Kidney (tissue), 14 donors: ENCODE data around the gene SOCS7. TPM values are rescaled to one million over a fixed set of nuclear protein-coding genes. Genes with fewer than 3 reads are reported as not detected.

Experiments
- DNase-seq, 5 donors: peaks; one replicate each; pipeline ENCODE4 v3.0.0-alpha.2; 2013 to 2020
- FAIRE-seq: peaks from 2 replicates; lab custom pipeline; 2012; peaks lifted over from hg19 to GRCh38; lab: Jason Lieb, UNC
- H3K27ac ChIP-seq, 2 donors: one replicate each; pipeline ENCODE4 v1.7.0; 2013; ENCODE audit warnings: low read depth in 2 of 2, low read length in 2 of 2, inconsistent platforms in 1 of 2
- H3K27me3 ChIP-seq: one replicate; pipeline ENCODE4 v1.7.1; 2013; ENCODE audit warnings: low read length, inconsistent platforms; ENCODE audit not compliant: control insufficient read depth, insufficient read depth
- H3K36me3 ChIP-seq, 3 donors: one replicate each; pipeline versions ENCODE4 v1.7.0 to v1.7.1; 2013; ENCODE audit warnings: low read length in 3 of 3, control low read depth in 1 of 3, inconsistent platforms in 1 of 3; ENCODE audit not compliant: insufficient read depth in 3 of 3, control insufficient read depth in 2 of 3
- H3K4me1 ChIP-seq, 3 donors: one replicate each; pipeline versions ENCODE4 v1.7.0 to v1.7.1; 2013; ENCODE audit warnings: low read length in 3 of 3, inconsistent platforms in 1 of 3, low read depth in 1 of 3; ENCODE audit not compliant: control insufficient read depth in 2 of 3, insufficient read depth in 2 of 3
- H3K4me3 ChIP-seq, 3 donors: one replicate each; pipeline versions ENCODE4 v1.7.0 to v1.8.1; 2013; ENCODE audit warnings: low read length in 3 of 3, control low read depth in 1 of 3, inconsistent platforms in 1 of 3
- H3K9ac ChIP-seq, 3 donors: one replicate each; pipeline versions ENCODE4 v1.7.0 to v1.7.1; 2013; ENCODE audit warnings: low read length in 3 of 3, control low read depth in 1 of 3, inconsistent platforms in 1 of 3
- H3K9me3 ChIP-seq, 3 donors: one replicate each; pipeline versions ENCODE4 v1.7.0 to v1.7.1; 2013; ENCODE audit warnings: low read length in 3 of 3, control low read depth in 1 of 3, inconsistent platforms in 1 of 3; ENCODE audit not compliant: control insufficient read depth in 2 of 3, insufficient read depth in 1 of 3
- intact Hi-C: fragments of 100-400 bp; cut with DNase I; formaldehyde crosslinking; loops from one replicate; pipeline ENCODE4 v1.11.1; 2022
- polyA plus RNA-seq: library from polyadenylated mRNA; stranded (reverse); fragments of 350-450 nt; fragmentation: Illumina TruSeq; extraction: RNeasy Lipid Tissue Mini Kit (QIAGEN cat#74804); gene quantifications from one replicate; pipeline ENCODE4 v1.2.3, GENCODE V29; 2014; ENCODE audit warnings: low read depth, low replicate concordance; ENCODE audit not compliant: insufficient read depth
- total RNA-seq: library from RNA; stranded (reverse); fragmentation: NEBNext Ultra II Directional; extraction: Animal tissue kit (Norgen Biotek cat#: 25700); gene quantifications from one replicate; pipeline ENCODE4 v1.2.1, GENCODE V29; 2021
- TF ChIP-seq, protein P1 (sequence below): IDR thresholded peaks from 3 replicates; pipeline ENCODE4 v1.5.1; 2012; ENCODE audit warnings: mild to moderate bottlenecking, moderate library complexity, borderline replicate concordance; ENCODE audit not compliant: insufficient read depth; ENCODE audit errors: extremely low read depth
- donor health status: control.
- donor health status: control.
- donor health status: control.
- donor health status: control.
- donor health status: control.
- donor health status: DM: yes; HTN: yes; CAD: no.
- donor health status: Normal renal cell carcinoma (clear cell type).

SOCS7 gene
- total and polyA plus RNA-seq, 2 donors from 2014 or later, result 2.7 to 18.7 TPM

GRCh38 chr17:38439436-38439835, 87.8 kb downstream of the SOCS7 start:
- H3K4me3 ChIP-seq, result no peak overlapping the region
- no peak overlapping the region for H3K27ac ChIP-seq
- no peaks in the 10 kb centered on the region for H3K9me3 ChIP-seq
- intact Hi-C loops, result loop anchor here (10.0 kb wide), 1 partner anchor 55 kb away; no protein-coding TSS in a partner anchor
- no peak for FAIRE-seq
- peaks cover 0 to 6% (median 0%) of the 10 kb centered on the region in 3 donors for H3K4me1 ChIP-seq
- H3K27me3 ChIP-seq, result no peaks in the 10 kb centered on the region
- no peaks in the 10 kb centered on the region for H3K36me3 ChIP-seq
- no peak overlapping the region for H3K9ac ChIP-seq
- TF ChIP-seq, protein P1, sequence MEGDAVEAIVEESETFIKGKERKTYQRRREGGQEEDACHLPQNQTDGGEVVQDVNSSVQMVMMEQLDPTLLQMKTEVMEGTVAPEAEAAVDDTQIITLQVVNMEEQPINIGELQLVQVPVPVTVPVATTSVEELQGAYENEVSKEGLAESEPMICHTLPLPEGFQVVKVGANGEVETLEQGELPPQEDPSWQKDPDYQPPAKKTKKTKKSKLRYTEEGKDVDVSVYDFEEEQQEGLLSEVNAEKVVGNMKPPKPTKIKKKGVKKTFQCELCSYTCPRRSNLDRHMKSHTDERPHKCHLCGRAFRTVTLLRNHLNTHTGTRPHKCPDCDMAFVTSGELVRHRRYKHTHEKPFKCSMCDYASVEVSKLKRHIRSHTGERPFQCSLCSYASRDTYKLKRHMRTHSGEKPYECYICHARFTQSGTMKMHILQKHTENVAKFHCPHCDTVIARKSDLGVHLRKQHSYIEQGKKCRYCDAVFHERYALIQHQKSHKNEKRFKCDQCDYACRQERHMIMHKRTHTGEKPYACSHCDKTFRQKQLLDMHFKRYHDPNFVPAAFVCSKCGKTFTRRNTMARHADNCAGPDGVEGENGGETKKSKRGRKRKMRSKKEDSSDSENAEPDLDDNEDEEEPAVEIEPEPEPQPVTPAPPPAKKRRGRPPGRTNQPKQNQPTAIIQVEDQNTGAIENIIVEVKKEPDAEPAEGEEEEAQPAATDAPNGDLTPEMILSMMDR, result no peak
- DNase-seq, result no peak

DNA sequence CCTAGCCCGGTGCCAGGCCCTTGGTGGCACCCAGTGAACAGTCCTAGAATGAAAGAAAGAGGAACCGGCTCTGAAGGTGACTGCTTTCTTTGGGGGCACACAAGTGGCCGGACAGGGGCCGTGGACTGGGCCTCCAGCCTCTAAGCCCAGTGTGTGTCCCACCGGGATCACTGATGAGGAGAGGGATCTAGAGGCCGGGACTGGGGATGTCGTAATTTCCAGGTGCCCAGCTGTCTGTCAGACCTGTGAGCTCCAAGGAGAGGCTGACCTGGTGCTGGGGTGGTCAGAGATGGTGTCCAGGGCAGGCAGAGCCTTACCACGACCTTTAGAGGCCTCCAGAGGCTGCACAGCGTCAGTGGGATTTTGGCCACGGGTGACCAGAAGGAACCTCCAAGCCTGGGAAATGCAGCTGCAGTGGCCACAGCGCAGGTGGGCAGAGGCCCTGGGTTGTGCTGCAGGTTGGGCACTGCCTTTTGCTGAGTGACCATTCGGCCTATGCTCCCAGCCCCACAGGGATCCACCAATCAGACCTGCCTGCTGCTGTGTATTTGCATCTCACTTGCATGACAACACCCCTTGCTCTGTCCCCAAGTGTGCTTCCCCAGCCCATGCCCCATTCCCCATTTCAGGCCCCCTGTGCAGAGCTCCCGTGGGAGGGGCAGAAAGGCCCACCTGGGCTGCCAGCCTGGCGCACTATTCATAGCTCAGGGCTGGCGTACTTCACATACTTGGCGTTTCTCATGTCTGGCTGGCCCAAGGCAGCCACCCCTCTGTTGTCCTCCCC, 89.2 kb downstream of the SOCS7 start:
- intact Hi-C loops, result no loop called here
- no peak for FAIRE-seq
- TF ChIP-seq, protein P1, result no peak

GRCh38 chr17:38441429-38442061, 89.9 kb downstream of the SOCS7 start:
- H3K4me3 ChIP-seq, result no peak overlapping the region
- intact Hi-C loops, result no loop called here
- no peaks in the 10 kb centered on the region for H3K27me3 ChIP-seq
- peaks cover 0 to 8% (median 0%) of the 10 kb centered on the region in 3 donors for H3K4me1 ChIP-seq
- no peak overlapping the region for H3K9ac ChIP-seq
- TF ChIP-seq, protein P1, result no peak
- no peak overlapping the region for H3K27ac ChIP-seq
- FAIRE-seq (no peak), DNase-seq (no peak)
- no peaks in the 10 kb centered on the region for H3K9me3 ChIP-seq
- no peaks in the 10 kb centered on the region for H3K36me3 ChIP-seq

More for the DNA sequence above, 89.2 kb downstream of the SOCS7 start:
- Histone ChIP-seq H3K36me3 (no peaks in the 10 kb centered on the region), H3K9me3 (no peaks in the 10 kb centered on the region), H3K4me3 (no peak overlapping the region), H3K27ac (no peak overlapping the region), H3K4me1 (peaks cover 0 to 8% (median 0%) of the 10 kb centered on the region in 3 donors), H3K27me3 (no peaks in the 10 kb centered on the region), H3K9ac (no peak overlapping the region)
- no peak for DNase-seq
